Activated CD4-positive, CD25-positive, alpha-beta regulatory T cell treated with anti-CD3 and anti-CD28 coated beads, Interleukin-2, amount 50 U/mL, for 16 hours (primary cell): Measurements from ENCODE around the gene DRAXIN.
A peak's percentile ranks its signal among the peaks of the same experiment; 100 is the strongest.

Experiments used
- DNase-seq: peaks from one replicate; pipeline ENCODE4 v3.0.0-alpha.2; 2020; ENCODE audit warnings: low read depth, low spot score

The DRAXIN gene

DNA sequence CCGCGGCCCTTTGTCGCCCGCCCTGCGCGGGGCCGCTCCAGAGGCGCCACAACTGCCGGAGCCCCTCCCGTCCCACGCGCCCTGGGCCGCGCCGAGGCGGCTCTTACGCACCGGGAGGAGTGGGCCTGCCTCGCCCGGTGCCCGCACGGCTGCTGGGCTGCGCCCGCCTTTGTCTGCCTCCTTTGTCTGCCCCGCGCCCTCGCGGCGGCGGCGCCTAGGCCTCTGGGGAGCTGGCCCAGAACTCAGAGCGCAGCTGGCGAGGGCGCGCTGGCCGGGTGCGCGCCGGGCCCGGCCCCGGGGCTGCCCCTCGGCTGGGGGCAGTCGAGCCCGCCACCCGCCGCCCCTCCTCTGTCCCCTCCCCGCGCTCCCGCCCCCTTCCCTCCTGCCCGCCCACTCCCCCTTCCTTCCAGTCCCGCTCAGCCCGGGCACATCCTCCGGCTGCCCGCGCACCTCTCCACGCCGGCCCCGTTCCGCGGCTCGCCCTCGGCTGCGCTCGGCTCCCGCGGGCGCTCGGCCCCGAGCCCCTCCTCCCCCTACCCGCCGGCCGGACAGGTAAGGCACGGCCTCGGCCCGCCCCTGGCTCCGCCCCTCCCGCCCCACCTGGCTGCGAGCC lies at the start of gene DRAXIN:
Gene DRAXIN, plus strand, starts transcription at position 409 of the 613 bp plus-strand sequence. CDS start 14,549 bp downstream, outside the sequence.
- no peak for DNase-seq

DNA sequence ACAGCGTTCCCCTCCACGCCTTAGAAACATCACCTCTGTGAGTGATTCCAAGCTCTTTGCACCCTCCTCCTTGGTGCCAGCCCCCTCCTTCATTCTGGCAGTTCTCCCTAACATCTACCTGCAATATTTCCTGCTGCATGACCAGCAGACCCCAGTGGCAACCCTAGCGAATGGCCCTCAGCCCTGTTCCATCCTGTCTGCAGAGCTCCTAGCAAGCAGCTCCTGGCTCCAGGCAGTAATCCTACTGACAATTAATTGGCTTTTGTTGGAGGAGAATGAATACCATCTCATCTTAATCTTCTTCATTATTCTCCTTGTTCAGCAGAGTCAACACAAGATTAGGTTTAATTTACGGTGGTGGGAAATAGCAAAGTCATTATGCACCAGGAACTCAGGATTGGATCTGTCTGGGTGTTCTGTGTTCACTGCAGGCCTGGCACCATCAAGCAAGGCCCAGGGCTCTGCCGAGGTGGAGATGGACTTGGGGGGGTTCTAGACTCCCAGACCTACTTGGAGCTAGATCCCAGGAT lies 49.7 kb upstream of the DRAXIN start:
- no peak for DNase-seq

GRCh38 chr1:11642418-11643017 lies 49.0 kb upstream of the DRAXIN start:
- peak; percentile 34 for DNase-seq

GRCh38 chr1:11643782-11644181 lies 47.7 kb upstream of the DRAXIN start:
- no peak for DNase-seq

- DNase-seq: no peak
Observed at GRCh38 chr1:11645270-11645669, 46.2 kb upstream of the DRAXIN start.

GRCh38 chr1:11645670-11646265 lies 45.7 kb upstream of the DRAXIN start:
- DNase-seq: peak; percentile 55

- no peak for DNase-seq
Observed at GRCh38 chr1:11646317-11646716, 45.2 kb upstream of the DRAXIN start.

- no peak for DNase-seq
Observed at GRCh38 chr1:11647333-11647732, 44.2 kb upstream of the DRAXIN start.

DNA sequence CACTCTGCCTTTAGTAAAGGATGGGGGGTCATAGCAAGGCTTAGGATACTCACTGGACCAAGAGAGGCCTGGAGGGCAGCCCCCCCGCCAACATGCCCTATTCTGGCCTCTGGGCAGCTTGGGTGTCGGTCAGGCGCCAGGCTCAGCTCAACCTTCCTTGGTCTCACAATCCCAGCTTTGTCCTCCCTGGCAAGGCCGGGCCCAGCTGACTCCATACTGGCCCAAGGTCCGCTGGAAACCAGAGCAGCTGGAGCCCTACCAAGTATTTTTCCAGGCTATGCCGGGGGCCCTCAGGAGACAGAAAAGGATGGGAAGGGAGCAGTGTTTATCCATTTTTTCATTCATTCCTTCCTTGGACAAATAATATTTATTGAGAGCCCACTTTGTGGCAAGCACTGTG lies 43.5 kb upstream of the DRAXIN start:
- DNase-seq: no peak

DNA sequence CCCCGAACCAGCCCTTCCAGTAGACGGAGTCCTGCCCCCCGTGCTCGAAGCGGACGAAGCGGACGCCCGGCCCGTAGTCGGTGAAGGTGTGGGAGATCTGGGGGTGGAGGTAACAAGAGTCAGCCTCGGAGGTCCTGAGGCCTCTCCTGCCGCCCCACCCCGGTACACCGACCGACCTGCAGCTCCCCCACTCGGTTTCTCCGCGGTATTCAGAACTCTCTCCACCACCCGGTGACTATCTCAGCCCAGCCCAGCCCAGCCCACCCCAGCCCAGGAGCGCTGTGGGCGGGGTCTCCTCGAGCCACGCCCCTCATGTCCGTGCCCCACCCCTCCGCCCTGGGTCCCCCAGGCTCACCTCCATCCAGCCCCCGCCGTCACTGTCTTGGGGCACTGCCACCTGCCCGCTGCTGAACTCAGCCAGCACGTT lies 42.8 kb upstream of the DRAXIN start:
- no peak for DNase-seq

DNA sequence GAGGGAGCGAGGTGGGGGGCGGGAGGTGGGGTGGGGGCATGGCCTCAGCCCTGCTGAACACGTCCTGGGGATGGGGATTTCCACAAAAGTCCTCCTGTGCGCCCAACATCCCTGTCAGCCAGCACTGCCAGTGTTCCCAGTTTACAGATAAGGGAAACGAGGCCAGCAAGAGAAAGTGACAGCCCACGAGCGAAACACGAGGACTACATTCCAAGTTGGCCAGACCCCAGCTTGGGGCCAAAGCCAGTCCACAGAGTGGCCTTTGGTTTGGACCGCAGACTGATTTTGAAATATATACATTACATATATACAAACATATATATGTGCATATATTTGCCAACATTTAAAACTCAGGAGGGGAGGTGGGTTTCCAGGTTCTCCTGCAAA lies 42.3 kb upstream of the DRAXIN start:
- no peak for DNase-seq

DNA sequence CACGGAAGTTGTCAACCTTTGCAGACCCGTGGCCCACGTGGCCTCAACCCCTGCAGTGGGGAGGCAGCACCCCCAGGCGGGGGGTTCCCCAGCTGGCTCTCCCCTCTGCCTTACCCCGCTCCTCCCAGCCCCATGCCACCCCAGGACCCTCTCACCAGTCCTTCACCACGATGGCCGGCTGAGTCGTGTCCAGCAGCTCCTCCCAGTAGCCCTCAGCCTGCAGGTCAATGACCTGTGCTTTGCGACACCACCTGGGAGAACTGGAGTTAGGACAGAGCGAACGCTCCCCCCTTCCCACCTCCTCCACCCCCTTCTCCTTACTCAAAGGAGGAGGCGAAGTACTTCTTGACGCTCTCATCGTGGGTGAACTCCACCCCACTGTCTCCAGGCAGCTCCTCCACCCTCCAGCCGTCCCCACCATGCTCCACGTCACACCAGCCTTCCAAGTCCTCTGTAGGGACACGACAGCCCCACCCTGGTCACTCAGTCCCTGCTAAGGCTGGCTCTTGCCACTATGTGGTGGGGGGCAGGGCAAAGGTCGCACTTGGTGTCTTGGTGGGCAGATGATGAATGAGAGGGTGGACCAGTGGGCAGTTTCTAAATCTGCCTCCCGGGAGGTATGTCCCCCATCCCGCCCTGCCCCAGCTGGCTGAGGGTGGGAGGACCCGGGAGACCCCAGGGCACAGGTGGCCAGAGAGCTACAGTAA lies 41.7 kb upstream of the DRAXIN start:
- DNase-seq: no peak

DNA sequence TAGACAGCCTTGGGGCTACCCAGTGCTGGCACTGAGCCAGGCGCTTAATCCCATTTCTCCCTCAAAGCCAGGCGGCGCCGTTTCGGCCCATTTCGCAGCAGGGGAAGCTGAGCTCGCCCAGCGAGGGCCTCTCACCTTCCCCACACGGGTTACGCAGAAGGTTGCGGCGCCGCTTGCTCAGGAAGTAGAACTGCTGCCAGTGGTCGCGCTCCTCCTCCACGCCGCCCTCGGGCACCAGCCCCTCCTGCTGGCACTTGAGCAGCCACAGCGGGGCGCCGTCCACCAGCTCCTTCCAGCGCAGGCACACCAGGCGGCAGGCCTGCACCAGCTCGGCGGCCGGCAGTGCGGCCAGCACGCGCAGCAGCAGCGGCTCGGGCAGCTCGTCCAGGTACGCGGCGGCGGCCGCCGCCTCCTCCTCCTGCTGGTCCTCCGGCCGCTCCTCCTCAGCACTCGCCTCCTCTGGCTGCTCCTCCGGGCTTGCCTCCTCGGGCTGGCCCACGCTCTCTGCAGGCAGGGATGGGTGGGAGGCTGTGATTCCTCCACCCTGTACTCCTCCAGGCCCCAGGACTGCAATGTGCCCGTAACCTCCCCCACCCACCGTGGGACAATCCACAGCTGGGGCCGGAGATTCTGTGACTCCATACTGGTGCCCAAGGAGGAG lies 41.0 kb upstream of the DRAXIN start:
- DNase-seq: peak; percentile 51

DNA sequence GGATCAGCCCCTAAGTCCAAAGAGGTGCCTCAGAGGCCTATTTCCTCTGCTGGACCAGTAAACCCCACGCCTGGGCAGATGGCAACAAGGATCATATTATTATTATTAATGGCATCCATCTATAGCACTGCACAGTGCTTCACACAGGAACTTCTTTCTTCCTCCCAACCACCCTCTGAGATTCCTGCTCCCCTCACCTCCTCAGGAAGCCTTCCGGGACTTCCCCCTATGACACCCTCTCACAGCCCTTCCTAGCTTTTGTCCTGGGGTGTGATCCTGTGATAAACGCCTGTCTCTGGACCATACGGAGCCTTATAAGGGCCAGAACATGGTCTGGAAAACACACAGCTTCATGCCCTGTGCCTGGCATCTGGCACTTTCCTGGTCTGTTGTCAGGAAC lies 40.5 kb upstream of the DRAXIN start:
- DNase-seq: no peak

DNA sequence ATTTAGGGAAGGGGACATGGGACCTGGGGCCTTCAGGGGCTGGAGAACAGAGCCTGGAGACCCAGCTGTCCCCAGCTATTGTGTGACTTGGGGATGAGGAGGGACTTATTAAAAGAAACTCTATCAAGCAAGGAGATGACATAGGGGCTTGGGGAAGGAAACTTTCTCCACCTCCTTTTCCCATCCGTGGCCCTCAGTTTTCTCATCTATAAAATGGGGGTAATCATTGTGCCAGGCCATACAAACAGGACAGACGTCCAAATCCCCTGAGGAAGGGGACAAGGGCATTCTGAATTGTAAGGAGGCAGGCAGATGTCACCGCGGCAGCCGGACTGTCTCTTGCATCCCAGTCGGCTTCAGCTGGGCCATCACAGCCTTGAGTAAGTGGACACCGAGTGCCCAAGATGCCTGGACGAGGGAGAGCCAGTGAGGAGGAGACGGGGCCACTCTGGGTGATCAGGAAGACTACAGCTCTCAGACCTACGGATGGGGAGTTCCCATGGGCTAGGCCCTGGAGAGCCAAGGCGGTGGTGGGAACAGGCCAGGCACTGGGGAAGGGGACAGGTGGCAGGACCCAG lies 39.2 kb upstream of the DRAXIN start:
- no peak for DNase-seq

- no peak for DNase-seq
Observed at GRCh38 chr1:11653101-11653860, 38.2 kb upstream of the DRAXIN start.

DNA sequence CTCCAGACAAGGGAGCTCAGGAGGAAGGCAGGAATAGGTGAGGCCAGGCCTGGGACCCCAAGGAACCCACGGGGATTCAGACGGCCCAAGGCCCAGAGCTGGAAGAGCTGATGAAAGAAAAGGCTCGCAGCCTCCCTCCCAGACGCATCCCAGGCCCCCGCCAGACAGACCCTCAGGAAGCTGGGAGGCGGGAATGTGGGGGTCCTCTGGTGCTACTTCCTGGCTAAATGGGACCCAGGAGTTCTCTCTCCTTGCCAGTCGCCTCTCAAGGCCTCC lies 37.7 kb upstream of the DRAXIN start:
- no peak for DNase-seq

GRCh38 chr1:11654137-11654938 lies 37.2 kb upstream of the DRAXIN start, which contains the start of the genes FBXO2 and FBXO44:
FBXO2 (minus strand) TSS chr1:11654429; CDS start chr1:11654340, 89 bp downstream.
FBXO44 (plus strand) TSS chr1:11654877; CDS start chr1:11655836, 959 bp downstream.
- DNase-seq: peak; percentile 33

GRCh38 chr1:11654939-11655808 lies 36.3 kb upstream of the DRAXIN start:
- no peak for DNase-seq
